CD4-positive, alpha-beta T cell treated with Interleukin-2 at 100 ng/mL for 4 hours (primary cell): ENCODE data around the gene CAPN9.

Experiments used
- DNase-seq: peaks from one replicate; pipeline ENCODE4 v3.0.0-alpha.2; 2020; ENCODE audit warnings: low spot score

CAPN9 gene

DNA sequence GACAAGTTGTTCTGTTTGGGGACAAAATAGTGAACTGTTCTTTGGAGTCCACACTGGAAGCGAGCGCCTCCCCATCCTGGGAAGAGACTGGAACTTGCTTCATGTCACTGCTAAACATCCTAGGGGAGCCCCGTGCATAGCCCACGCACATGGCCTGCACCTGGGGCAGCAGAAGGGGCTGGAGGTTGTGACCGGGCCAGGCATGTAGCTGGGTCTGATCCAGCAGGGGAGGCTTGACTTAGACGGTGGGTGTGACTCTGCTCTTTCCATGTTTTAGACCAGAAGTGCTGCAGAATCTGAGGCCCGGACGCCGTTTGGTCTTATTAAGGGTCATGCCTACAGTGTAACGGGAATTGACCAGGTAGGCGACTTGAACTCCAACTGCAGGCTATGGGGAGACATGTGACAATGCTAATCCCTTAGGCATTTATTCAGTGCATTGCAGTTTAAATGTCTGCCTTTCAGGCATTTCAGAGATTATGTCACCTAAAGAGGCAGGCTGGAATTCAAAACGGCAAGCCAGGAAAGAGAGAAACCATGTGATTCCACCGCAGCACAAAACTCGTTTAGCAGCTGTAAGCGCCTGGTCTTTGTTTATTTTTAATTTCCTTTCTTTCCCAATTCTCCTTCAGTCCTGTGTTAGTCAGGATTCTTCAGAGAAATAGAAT lies 21.8 kb downstream of the CAPN9 start:
- no peak for DNase-seq

DNA sequence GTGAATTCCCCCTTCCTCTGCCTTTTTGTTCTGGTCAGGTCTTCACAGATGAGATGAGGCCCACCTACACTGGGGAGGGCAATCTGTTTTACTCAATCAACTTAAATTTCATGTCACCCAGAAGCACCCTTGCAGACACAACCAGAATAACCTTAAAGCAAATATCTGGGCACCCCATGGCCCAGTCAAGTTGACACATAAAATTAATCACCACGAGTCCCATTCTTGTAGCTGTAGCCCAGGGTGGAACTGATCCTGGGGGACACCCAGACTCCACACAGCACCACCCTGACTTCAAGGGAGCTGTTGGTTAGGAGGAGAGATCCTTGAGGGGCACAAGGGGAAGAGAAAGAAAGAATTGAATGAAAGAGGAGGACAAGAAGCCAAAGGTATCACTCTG lies 23.1 kb downstream of the CAPN9 start:
- DNase-seq: no peak

DNA sequence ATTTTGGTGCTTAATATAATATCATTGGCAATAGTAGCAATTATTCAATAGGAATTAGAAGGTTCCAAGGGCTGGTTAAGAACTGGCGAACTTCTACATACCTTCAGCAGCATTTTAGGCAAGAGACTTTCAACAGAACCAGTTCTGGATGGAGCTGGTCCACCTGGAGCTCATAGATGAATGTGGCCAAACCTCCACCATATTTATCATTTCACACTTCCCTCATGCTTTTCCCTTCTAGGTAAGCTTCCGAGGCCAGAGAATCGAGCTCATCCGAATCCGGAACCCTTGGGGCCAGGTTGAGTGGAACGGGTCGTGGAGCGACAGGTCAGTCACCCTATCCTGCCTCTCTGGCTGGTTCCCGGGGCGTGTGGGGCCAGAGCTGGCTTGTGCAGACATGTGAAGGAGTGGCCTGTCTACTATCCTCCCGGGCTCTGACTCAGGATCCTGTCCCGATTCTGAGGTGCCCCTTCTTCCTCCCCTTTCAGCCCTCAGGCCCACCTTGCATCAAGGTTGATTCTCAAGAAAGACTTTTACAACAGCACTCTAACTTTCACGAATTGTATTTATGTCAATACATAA lies 24.7 kb downstream of the CAPN9 start:
- DNase-seq: no peak

DNA sequence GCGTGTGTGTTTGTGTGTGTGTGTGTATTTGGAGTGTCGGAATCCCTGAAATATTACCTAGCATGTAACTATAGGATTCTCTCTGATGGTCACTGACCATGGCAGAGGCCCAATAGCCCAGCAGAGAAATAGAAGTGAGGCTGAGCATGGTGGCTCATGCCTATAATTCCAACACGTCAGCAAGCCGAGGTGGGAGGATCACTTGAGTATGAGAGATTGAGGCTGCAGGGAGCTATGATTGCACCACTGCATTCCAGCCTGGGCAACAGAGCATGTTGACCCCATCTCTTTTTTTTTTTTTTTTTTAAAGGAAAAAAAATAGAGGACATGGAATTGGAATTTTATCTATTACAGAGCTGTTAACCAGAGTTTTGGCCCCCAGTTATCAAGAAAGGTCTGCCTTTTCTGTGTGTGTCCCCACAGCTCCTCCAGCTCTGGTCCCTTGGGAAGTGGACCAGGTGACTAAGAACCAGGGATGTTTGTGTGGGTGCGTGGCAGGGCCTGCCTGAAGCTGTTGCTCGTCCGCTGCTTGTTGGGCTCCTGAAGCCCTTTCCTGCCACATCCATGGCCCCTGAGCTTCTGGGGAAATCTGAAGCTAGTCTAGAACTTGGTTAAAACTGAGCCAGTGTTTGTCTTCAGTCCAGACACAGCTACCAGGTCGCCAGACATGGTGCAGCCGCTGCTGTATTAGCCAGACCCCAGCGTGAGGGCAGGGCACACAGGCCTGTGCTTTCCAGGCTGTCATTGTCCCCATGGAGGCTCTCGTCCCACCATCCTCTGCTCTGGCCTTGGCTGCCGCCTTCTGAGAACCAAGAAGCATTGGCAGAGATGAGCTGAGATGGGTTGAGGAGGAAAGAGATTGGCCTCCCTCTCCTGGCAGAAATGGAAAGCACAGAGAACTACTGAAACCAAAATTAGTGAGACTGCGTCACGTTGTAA lies 25.5 kb downstream of the CAPN9 start:
- no peak for DNase-seq

DNA sequence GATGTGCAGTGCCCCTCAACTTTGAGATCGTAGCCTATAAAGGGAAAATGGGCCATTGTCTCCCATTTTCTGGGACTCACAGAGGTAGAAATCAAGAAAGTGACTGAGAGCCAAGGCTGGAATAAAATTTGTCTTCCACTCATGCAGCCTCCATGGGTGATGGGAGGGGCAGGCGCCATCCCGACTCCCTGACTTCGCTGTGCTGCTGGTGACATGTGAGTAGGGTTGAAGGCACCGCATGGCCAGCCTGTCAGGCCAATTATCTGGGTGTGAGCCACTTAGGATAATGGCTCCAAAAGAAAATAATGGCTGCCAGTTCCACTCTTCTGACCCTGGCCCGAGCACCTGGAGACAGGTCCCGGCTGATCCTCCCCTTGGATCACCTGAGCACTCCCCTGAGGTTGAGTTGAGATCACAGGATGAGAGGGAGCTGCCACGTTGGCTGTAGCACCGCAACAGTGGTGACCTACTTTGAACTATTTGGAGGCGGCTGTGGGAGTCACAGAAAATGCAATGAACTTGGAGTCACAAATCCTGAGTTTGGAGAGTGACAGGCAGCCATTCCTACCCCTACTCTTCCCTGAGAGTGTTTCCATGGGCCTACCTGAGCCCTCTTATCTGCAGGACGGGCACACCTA lies 26.3 kb downstream of the CAPN9 start:
- DNase-seq: no peak

DNA sequence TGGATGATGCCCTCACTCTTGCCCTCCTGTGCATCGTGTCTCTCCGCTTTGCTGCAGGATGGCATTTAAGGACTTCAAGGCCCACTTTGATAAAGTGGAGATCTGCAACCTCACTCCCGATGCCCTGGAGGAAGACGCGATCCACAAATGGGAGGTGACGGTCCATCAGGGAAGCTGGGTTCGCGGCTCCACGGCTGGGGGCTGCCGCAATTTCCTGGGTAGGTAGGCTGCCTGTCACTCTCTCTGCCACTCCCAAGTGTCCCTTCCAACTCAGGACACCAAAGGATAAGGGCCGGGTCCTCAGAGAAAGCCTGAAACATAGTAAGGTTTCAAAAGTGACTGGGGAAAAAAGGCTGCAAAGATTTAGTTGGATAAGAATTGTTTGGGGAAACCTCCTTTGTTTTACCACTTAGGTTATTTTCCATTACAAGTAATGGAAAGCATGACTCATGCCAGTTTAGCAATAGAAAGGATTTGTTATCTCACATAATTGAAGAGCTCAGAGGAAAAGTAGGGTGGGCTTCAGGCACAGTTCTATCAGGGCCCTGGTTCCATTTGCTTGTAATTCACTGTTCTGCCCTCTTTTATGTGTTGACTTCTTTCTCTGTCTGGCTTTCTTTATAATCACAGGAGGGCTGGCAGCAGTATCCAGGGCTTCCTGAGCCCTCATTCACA lies 31.9 kb downstream of the CAPN9 start:
- DNase-seq: no peak

DNA sequence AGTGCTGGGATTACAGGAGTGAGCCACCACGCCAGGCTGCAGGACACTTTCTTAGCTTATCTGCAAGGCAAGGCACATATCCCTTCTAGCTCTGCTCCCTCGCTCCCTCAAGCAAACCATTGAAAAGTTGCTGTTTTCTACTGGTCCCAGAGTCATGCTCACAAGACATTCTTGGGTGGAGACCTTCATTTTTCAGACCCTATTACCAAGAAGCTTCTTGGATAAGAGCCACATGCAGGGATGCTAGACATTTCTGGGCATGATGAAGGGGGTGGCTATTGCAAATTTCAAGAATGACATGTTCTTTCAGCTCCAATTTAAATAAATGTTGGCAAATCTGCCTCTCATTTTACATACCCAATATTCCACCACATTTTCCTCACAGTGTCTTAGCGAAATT lies 33.9 kb downstream of the CAPN9 start:
- DNase-seq: no peak

DNA sequence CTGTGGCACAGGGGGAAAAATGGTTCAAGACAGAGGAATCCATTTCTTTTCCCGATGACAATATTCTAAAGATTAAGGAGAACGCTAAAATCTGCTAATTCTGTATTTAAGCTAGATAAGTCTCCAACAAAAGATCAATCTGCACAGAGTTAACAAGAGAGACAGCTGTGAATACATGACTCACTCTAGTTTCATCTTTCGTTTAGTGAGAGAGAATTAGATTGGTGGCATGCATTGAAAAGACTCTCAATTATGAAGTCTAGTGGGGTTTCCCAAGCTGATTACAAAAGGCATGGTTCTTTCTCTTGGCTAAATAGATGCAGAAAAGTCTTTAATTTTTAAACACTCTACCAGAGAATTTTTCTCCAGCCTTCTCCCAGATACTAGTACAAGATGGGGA lies 34.4 kb downstream of the CAPN9 start:
- DNase-seq: no peak

DNA sequence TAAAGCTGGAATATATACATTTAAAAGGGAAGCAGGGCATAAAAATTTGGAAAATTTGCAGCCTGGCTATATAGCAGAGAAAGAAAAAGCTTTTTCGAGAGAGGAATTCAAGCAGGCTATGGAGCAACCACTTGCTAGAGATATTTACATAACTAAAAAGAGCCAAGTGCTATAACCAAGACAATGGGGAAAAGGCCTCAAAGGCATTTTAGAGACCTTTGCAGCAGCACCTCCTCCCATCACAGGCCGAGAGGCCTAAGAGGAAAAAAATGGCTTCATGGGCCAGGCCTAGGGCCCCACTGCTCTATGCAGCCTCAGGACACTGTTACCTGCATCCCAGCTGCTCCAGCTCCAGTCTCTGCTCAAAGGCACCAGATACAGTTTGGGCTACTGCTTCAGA lies 37.0 kb downstream of the CAPN9 start:
- no peak for DNase-seq

DNA sequence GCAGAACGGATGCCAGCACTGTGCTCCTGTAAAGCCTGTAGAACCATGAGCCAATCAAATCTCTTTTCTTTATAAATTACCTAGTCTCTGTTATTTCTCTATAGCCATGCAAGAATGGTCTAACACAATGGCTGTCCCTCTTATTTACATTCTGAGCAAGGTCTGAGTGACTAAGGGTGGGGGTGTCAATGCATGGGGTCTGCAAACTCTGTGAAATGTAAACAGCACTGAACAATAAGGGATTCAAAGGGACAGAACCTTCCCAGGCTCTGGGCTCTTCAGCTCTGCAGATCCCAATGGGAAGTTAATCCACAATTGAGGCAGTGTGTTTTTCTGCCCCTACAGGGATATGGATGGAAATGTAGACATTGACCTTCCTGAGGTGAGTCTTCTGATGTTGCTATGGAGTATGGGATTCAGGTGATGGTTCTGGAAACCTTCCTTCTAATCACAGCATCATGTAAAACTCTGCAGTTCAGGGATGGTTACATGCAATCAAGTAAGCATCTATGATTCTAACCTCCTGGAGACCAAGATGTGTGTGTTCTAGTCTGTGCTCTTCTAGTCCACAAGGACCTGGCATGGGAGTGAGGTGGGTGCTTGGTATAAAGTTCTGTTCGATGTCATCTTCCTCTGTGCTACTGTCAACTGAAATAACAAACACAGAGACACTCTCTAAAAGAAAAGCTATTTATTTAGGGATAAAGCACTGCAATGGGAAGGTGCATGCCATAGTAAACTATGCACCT lies 38.6 kb downstream of the CAPN9 start:
- no peak for DNase-seq

DNA sequence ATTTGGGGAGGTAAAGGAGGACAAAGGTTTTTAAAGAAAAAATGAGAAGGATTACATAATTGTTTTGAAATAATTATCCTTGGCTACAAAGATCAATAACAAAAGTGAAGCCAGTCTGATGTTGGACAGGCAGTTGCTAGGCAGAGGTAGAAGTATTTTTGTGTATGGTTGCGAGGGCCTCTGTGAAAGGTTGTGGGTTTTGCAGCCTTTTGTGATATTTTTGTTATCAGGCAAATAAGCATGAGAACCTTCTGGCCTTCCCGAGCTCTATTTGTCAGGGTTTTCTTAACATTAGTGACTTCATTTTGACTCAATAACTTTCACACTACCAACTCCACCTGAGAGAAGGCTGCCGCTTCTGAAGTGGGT lies 39.2 kb downstream of the CAPN9 start:
- no peak for DNase-seq

DNA sequence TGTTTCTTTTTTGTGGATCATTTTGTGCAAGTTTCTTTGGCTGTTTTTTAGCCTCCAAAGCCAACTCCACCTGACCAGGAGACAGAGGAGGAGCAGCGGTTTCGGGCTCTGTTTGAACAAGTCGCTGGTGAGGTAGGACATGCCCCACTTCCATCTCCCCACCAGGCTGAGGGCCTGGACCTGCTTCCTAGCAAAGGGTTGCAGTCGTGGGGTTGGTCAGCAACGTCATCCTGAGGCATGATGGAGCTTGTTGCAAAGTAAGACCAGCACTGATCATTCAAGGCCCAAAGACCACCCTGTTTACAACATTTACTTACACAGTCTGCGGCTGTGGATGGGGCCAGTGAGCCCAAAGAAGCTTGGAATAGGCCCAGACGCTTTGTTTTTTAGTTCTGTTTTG lies 40.3 kb downstream of the CAPN9 start:
- no peak for DNase-seq

DNA sequence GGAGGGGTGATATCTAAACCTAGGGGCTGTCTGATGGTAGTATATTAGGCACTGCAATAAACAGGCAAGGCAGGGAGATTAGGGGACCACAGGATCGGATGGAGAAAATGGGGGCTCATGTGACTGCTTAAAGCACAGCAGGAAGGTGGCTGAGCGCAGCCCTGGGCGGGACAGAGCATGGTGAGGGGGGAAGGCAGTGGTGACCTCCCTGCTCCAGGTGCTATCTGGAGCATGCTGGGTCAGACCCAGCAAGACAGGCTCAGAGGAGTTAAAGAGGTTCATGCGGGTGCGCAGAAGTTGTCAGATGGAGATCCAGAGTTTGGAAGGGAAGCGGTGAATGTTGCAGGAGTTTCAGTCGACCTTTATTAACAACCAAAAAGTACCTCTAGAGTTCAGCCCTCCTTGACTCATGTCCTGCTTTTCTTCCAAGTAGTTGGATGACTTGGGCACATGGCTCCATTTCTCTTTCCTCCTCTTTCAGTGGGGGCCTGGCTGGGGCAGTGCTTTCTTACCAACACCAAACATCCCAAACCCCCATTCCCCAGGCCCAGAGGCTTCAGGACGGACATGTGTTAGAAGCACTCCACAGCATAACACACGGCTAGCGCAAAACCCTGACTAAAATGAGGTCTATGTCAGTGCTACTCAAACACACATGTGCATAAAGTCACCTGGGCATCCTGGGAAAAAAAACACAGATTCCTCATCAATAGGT lies 41.5 kb downstream of the CAPN9 start:
- no peak for DNase-seq

DNA sequence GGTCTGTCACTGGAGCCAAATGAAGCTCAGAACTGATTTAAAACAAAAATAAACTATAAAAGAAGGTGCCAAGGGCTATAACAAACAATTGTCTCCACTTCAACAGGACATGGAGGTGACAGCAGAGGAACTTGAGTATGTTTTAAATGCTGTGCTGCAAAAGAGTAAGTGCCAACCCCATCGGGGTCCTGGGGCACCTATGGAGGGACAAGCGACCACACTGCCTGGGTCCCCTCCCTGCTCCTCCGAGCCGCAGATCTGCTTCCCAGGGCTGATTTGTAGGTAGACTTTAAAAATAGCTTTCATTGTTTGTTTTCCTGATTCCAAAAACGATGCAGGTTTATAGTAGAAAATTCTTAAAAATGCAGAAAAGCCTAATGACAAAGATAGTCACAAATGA lies 42.8 kb downstream of the CAPN9 start:
- DNase-seq: no peak

DNA sequence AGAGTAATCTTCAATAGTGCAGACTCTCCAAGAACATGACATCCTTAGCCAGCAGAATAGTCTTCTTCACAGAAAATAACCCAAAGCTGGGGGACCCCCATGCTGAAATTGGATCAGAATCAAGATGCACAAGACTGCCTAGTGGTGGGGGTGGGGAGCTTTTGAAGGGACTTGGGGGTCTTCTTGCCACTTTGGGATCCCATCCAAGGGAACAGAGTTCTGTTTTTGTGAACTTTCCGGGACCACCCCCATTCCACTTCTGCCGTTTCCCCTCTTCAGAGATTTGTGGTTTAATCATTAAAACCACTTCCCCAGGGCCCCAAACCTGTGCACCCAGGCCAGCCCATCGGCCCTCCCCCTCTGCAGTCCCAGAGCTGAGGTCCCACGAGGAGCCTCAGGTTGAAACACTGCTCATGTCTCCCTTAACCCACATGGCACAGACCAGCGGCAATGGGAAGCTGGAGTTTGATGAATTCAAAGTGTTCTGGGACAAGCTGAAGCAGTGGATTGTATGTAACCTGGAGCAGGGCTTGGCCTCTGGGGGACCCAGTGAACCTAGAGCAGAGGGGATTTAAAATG lies 44.9 kb downstream of the CAPN9 start:
- DNase-seq: no peak

DNA sequence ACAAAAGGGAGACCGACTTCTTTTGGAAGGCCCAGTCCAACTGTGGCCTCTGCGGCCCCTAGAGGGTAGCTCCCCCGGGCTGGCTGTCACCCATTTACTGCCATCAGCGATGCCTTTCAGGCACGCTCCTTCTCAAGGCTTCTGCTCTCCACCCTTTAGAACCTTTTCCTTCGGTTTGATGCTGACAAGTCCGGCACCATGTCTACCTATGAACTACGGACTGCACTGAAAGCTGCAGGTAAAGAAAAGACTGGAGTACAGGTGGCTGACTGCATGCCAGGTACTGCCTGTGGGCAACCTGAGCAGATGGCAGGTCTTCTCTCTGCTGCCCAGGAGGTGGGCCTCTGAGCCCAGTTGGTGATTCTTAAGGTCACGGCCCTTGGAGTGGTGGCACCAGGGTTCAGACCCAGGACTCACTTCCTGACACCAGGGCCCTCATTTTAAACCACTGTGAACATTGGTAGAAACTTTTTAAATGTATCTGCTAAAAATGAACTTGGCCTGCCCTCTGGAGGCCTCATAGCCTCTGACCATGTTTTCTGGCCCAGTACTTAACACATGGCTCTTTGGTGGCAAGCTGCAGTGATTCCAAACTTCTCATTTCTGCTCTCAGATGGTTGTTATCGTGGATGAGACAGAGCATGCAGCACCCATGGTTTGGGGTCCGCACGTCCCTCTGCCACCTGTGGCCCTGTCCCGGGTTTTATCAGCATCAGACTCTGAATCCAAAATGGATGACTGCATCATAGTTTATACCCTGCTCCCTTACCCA lies 45.7 kb downstream of the CAPN9 start:
- no peak for DNase-seq

DNA sequence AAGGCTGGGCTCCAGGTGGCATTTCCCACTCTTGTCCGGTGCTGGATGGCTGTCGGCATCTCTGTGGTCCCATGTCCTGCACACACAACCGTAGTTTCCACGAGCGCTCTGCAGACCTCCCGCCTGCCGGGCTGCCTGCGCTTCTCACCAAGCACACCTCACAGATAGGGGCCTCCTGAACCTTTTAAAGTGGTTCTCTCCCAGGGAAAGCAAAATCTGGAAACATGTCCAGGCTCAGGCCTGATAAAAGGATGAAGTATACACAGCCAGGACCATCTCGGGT lies 46.2 kb downstream of the CAPN9 start:
- no peak for DNase-seq

DNA sequence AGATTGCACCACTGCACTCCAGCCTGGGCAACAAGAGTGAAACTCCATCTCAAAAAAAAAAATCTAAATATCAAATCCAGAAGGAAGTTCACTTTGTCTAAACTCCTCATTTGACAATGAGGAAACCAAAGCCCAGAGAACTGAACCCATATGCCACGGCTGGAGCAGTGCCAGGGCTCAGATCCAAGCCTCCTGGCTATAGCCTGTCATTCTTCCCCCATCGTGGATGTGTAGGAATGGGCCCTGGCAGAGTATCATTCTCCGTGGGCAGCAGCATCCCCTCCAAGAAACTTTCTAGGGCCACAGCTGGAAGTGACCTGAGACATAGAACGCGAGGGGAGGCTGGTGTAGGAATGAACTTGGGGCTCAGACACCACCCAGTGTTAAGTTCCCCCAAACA lies 47.2 kb downstream of the CAPN9 start:
- DNase-seq: no peak

DNA sequence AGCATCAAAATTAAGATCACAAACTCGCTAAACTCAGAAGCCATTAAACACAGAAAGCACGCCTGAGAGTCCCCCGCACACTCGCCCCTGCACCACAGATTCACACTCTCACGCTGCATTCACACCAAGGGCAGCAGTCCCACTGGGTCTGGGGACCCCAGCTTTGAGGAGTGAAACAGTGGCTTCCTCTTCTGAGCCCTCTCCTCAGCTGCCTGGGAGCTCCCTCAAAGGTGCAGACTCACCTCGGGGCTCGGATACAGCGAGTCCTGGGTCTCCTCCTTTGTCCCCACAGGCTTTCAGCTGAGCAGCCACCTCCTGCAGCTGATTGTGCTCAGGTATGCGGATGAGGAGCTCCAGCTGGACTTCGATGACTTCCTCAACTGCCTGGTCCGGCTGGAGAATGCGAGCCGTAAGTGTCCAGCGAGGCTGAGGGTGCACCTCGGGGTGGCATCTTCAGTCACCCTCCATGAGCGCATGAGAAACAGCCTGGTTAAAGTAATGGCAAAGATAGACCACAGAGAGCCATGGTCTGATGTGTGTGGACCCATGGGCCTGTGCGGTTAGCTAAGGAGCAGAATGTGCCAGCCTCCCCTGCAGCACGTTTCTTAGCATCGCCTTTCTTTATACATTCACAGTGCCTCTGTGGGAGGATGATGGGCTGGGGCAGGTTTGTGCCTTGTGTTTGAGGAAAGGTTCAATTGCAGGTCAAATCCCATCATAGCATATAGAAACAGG lies 47.9 kb downstream of the CAPN9 start:
- no peak for DNase-seq
